Upper lobe of left lung (tissue), 6 donors: ENCODE measurements around the gene POLG. TPM values are rescaled to one million over a fixed set of nuclear protein-coding genes. Genes with fewer than 3 reads are reported as not detected.
A peak's percentile ranks its signal among the peaks of the same experiment; 100 is the strongest.

ENCODE experiments used
- ATAC-seq, 2 donors: fragments of 200-7000 bp; cut with Tn5 transposase; one replicate each; pipeline ENCODE4 v1.9.1; 2022; ENCODE audit warnings: mild to moderate bottlenecking in 2 of 2, moderate library complexity in 2 of 2; ENCODE audit not compliant: low FRiP score in 2 of 2
- DNase-seq, 2 donors: peaks; one replicate each; pipeline ENCODE4 v3.0.0-alpha.2; 2019 to 2020
- H3K27ac ChIP-seq, 4 donors: fragments of 200-600 bp; sonication (generic); one replicate each; pipeline ENCODE4 v1.5.1; 2016 to 2019
- H3K27me3 ChIP-seq, 4 donors: fragments of 200-600 bp; sonication (generic); one replicate each; pipeline ENCODE4 v1.5.1; 2017 to 2019
- H3K36me3 ChIP-seq, 4 donors: fragments of 200-600 bp; sonication (generic); one replicate each; pipeline ENCODE4 v1.5.1; 2016 to 2019
- H3K4me1 ChIP-seq, 4 donors: fragments of 200-600 bp; sonication (generic); one replicate each; pipeline ENCODE4 v1.5.1; 2018 to 2019
- H3K4me3 ChIP-seq, 4 donors: fragments of 200-600 bp; sonication (generic); one replicate each; pipeline ENCODE4 v1.5.1; 2017 to 2019; ENCODE audit warnings: mild to moderate bottlenecking in 2 of 4, moderate library complexity in 1 of 4
- H3K9me3 ChIP-seq, 4 donors: fragments of 200-600 bp; sonication (generic); one replicate each; pipeline ENCODE4 v1.5.1; 2018 to 2019
- CTCF ChIP-seq, 6 experiments: fragments of 450-650 bp in 4 of 6; fragments of 200-600 bp in 2 of 6; sonication (generic) in 2 of 6; IDR thresholded peaks; one replicate each; pipeline ENCODE4 v1.5.1; 2016 to 2019; ENCODE audit warnings: antibody characterized with exemption in 6 of 6
- EP300 ChIP-seq, 4 donors: sonication (generic); formaldehyde crosslinking; IDR thresholded peaks; one replicate each; pipeline ENCODE4 v1.5.1; 2017; ENCODE audit warnings: antibody characterized with exemption in 4 of 4, control low read depth in 2 of 4
- POLR2A ChIP-seq, 4 donors: fragments of 450-650 bp; IDR thresholded peaks; one replicate each; pipeline ENCODE4 v1.5.1; 2016 to 2017; ENCODE audit warnings: antibody characterized with exemption in 4 of 4, mild to moderate bottlenecking in 2 of 4
- POLR2AphosphoS5 ChIP-seq, 2 donors: sonication (generic); formaldehyde crosslinking; IDR thresholded peaks; one replicate each; pipeline ENCODE4 v1.5.1; 2017; ENCODE audit warnings: antibody characterized with exemption in 2 of 2
- WGBS, 2 donors: methylation state at CpG; one replicate each; pipeline ENCODE4 v1.1.5; 2017 to 2018; 5-methylcytosine and 5-hydroxymethylcytosine counted together
- total RNA-seq, 6 donors: library from RNA; depleted of rRNA in 4 of 6; stranded (reverse); fragments of >200 nt in 4 of 6; gene quantifications; one replicate each; pipeline versions ENCODE4 v1.1.0 to v1.2.1, GENCODE V29; 2016 to 2021
- donor health status: DM: no; HTN: no; CAD: no; lungs with moderate emphysema.
- donor health status: DM: no; HTN: yes; CAD: no; lungs with severe emphysema.

POLG gene
- total RNA-seq, 6 donors from 2014 or later = 58.3 to 185 (median 75.0) TPM

- DNase-seq (no peak), ATAC-seq (no peak)
- no peak for TF ChIP-seq EP300 (IDR thresholded peaks at IDR 0.05)
- no peak for TF ChIP-seq POLR2AphosphoS5 (IDR thresholded peaks at IDR 0.05)
- Histone ChIP-seq H3K9me3 (no peaks in the 10 kb centered on the region), H3K36me3 (no peaks in the 10 kb centered on the region), H3K27me3 (peaks cover 2 to 92% (median 63%) of the 10 kb centered on the region in 4 donors), H3K4me1 (peaks cover 21 to 51% (median 33%) of the 10 kb centered on the region in 4 donors), H3K4me3 (no peak overlapping the region), H3K27ac (no peak overlapping the region)
- 7 to 9% methylated on average over 6 of the region's 6 CpGs for WGBS, 2 donors
Measured at GRCh38 chr15:89363133-89363532, 28.5 kb upstream of the POLG start.

- TF ChIP-seq CTCF (IDR thresholded peaks at IDR 0.05) = no peak
- TF ChIP-seq POLR2AphosphoS5 (IDR thresholded peaks at IDR 0.05) = no peak
- no peak for TF ChIP-seq EP300 (IDR thresholded peaks at IDR 0.05)
- TF ChIP-seq POLR2A (IDR thresholded peaks at IDR 0.05) = no peak
- Histone ChIP-seq H3K4me3 (peak overlapping the region in 1 of 4 donors; percentile 7), H3K9me3 (no peaks in the 10 kb centered on the region), H3K27ac (no peak overlapping the region), H3K36me3 (no peaks in the 10 kb centered on the region), H3K27me3 (peaks cover 2 to 91% (median 58%) of the 10 kb centered on the region in 4 donors), H3K4me1 (peaks cover 18 to 45% (median 26%) of the 10 kb centered on the region in 4 donors)
- peak in 1 of 2 donors; percentile 82 for DNase-seq
- no peak for ATAC-seq
- WGBS, 2 donors = 3 to 6% methylated on average over 22 to 46 of the region's 73 CpGs
Measured at GRCh38 chr15:89362203-89363101, 27.8 kb upstream of the POLG start.

- Histone ChIP-seq H3K36me3 (no peaks in the 10 kb centered on the region), H3K9me3 (no peaks in the 10 kb centered on the region), H3K27me3 (peaks cover 2 to 87% (median 55%) of the 10 kb centered on the region in 4 donors), H3K27ac (no peak overlapping the region), H3K4me1 (peaks cover 15 to 39% (median 23%) of the 10 kb centered on the region in 4 donors), H3K4me3 (no peak overlapping the region)
- WGBS, 2 donors = 21% methylated on average over 20 to 27 of the region's 41 CpGs
- ATAC-seq (peak; percentile 38 to 60), DNase-seq (peak; percentile 47 to 89)
- no peak for TF ChIP-seq CTCF (IDR thresholded peaks at IDR 0.05)
- TF ChIP-seq POLR2AphosphoS5 (IDR thresholded peaks at IDR 0.05) = no peak
- no peak for TF ChIP-seq POLR2A (IDR thresholded peaks at IDR 0.05)
- no peak for TF ChIP-seq EP300 (IDR thresholded peaks at IDR 0.05)
Measured at GRCh38 chr15:89361451-89362202, 27.0 kb upstream of the POLG start.

GRCh38 chr15:89360294-89360971, 25.8 kb upstream of the POLG start:
- no peak for ATAC-seq
- DNase-seq = peak in 1 of 2 donors; percentile 70
- H3K27me3 ChIP-seq = peaks cover 2 to 76% (median 51%) of the 10 kb centered on the region in 4 donors

More at GRCh38 chr15:89360294-89360971, 25.8 kb upstream of the POLG start:
- no peak overlapping the region for H3K27ac ChIP-seq
- TF ChIP-seq CTCF (IDR thresholded peaks at IDR 0.05) (no peak), POLR2A (IDR thresholded peaks at IDR 0.05) (no peak), POLR2AphosphoS5 (IDR thresholded peaks at IDR 0.05) (no peak), EP300 (IDR thresholded peaks at IDR 0.05) (no peak)
- no peaks in the 10 kb centered on the region for H3K9me3 ChIP-seq
- 4 to 8% methylated on average over 22 to 31 of the region's 31 CpGs for WGBS, 2 donors
- H3K4me1 ChIP-seq = peaks cover 15 to 39% (median 23%) of the 10 kb centered on the region in 4 donors
- H3K4me3 ChIP-seq = no peak overlapping the region
- H3K36me3 ChIP-seq = no peaks in the 10 kb centered on the region
